ENCODE measurements around the gene ADCY1.

DNA sequence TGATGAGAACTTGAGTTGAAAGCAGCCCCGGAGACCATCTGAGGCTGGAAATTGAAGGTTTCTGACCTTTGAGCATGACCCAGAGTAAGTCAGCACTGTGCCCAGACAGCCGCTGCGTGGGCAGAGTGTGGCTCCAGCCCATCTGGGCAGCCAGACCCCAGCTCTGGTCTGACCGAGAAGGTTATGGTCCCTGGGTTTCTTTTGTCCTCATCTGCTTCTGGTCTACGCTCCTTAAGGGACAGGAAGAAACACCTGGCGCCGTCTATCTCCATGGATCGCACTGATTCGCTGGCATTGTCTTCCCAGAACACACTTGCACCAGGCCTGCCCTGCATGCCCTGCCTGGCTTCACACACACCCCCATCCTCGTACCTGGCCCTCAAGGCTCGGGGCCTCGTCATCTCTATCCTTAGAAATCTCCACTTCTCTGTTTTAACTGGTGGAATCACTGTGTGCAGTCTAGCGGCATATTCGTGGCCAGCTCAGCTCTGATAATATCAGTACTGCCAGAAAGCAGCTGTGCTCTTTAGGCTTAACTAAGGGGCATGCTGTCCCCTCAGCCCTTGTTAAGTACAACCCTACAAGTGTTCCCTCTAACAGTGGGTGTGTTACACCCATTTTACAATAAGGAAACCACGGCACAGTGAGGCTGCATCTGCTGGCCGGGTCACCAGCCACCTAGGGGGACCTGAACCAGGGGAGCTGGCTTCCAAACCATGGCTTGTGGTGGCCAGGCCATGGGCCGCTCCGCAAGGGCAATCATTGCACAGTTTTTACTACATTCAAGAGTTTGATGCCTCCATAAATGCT, 127.7 kb downstream of the ADCY1 start:
- TF ChIP-seq MYC (IDR thresholded peaks at IDR 0.05; ENCODE audit: low read depth, low read length) = no peak
- TF ChIP-seq POLR2A (IDR thresholded peaks at IDR 0.05; ENCODE audit: low read depth, low read length) = no peak
- TF ChIP-seq JUN (IDR thresholded peaks at IDR 0.05; ENCODE audit: borderline replicate concordance, insufficient read depth, insufficient read length, low read depth) = no peak
- no peak for TF ChIP-seq EZH2 (IDR thresholded peaks at IDR 0.05; ENCODE audit: borderline replicate concordance, low read depth, low read length, severe bottlenecking)
- TF ChIP-seq, protein P1, sequence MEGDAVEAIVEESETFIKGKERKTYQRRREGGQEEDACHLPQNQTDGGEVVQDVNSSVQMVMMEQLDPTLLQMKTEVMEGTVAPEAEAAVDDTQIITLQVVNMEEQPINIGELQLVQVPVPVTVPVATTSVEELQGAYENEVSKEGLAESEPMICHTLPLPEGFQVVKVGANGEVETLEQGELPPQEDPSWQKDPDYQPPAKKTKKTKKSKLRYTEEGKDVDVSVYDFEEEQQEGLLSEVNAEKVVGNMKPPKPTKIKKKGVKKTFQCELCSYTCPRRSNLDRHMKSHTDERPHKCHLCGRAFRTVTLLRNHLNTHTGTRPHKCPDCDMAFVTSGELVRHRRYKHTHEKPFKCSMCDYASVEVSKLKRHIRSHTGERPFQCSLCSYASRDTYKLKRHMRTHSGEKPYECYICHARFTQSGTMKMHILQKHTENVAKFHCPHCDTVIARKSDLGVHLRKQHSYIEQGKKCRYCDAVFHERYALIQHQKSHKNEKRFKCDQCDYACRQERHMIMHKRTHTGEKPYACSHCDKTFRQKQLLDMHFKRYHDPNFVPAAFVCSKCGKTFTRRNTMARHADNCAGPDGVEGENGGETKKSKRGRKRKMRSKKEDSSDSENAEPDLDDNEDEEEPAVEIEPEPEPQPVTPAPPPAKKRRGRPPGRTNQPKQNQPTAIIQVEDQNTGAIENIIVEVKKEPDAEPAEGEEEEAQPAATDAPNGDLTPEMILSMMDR (IDR thresholded peaks at IDR 0.05; ENCODE audit: extremely low read depth in 1 of 2, insufficient read depth in 1 of 2, low read depth in 1 of 2, low read length in 2 of 2) = no peak

Data from endothelial cell of umbilical vein (primary cell).